LNCaP clone FGC (cell line): ENCODE data around the gene METTL1.
A peak's percentile ranks its signal among the peaks of the same experiment; 100 is the strongest.
"Not testable (repeated sequence)": the region's sequence is repeated elsewhere in the genome, so short reads cannot be mapped to it uniquely, and the experiment has no call there.

ENCODE experiments used
- DNase-seq: peaks from one replicate; pipeline ENCODE4 v3.0.0-alpha.2; 2011; ENCODE audit warnings: low read depth
- H3K4me3 ChIP-seq: 2 replicates; pipeline ENCODE4 v1.5.1; 2011; ENCODE audit warnings: mild to moderate bottlenecking, low read depth, low read length, control low read depth
- CTCF ChIP-seq: IDR thresholded peaks from 2 replicates; pipeline ENCODE4 v1.5.1; 2012; ENCODE audit warnings: mild to moderate bottlenecking; ENCODE audit not compliant: control insufficient read depth, insufficient read depth; ENCODE audit errors: extremely low read depth

METTL1 gene

GRCh38 chr12:57771873-57772428, at the start of gene METTL1:
METTL1 (minus strand) TSS chr12:57772105; CDS start chr12:57772083, 22 bp downstream.
- peak; percentile 93 for DNase-seq

GRCh38 chr12:57821015-57821414, 49.1 kb upstream of the METTL1 start:
- not testable (repeated sequence) for DNase-seq

More at GRCh38 chr12:57771873-57772428, at the start of gene METTL1:
- TF ChIP-seq CTCF, result no peak
- peak within 1 kb of the TSS; percentile 97 for H3K4me3 ChIP-seq

GRCh38 chr12:57820119-57820518, 48.2 kb upstream of the METTL1 start:
- not testable (repeated sequence) for DNase-seq, H3K4me3 ChIP-seq

More at GRCh38 chr12:57821015-57821414, 49.1 kb upstream of the METTL1 start:
- H3K4me3 ChIP-seq, result not testable (repeated sequence)

GRCh38 chr12:57817990-57818331, 46.1 kb upstream of the METTL1 start:
- not testable (repeated sequence) for H3K4me3 ChIP-seq, DNase-seq

GRCh38 chr12:57817261-57817989, 45.5 kb upstream of the METTL1 start:
- DNase-seq, result no peak
- TF ChIP-seq CTCF, result no peak
- H3K4me3 ChIP-seq, result no peak overlapping the region

GRCh38 chr12:57816855-57817151, 44.9 kb upstream of the METTL1 start:
- no peak overlapping the region for H3K4me3 ChIP-seq
- no peak for DNase-seq
- no peak for TF ChIP-seq CTCF

- no peak overlapping the region for H3K4me3 ChIP-seq
- DNase-seq, result no peak
- TF ChIP-seq CTCF, result no peak
Measured at GRCh38 chr12:57816001-57816854, 44.3 kb upstream of the METTL1 start.

- H3K4me3 ChIP-seq, result no peak overlapping the region
- no peak for DNase-seq
- no peak for TF ChIP-seq CTCF
Measured at GRCh38 chr12:57815177-57816000, 43.5 kb upstream of the METTL1 start.
